HepG2 (cell line): ENCODE data around the gene CSF3R. TPM values are rescaled to one million over a fixed set of nuclear protein-coding genes. Genes with fewer than 3 reads are reported as not detected.
A peak's percentile ranks its signal among the peaks of the same experiment; 100 is the strongest.

Experiments
- BCLAF1 ChIP-seq: fragments of 450-650 bp; IDR thresholded peaks from 2 replicates; pipeline ENCODE4 v1.6.1; 2017; ENCODE audit warnings: mild to moderate bottlenecking
- CCDC6 ChIP-seq: sonication (generic); formaldehyde crosslinking; IDR thresholded peaks from 2 replicates; pipeline ENCODE4 v1.8.1; 2022; ENCODE audit warnings: mild to moderate bottlenecking, missing genetic modification reagents, moderate library complexity
- GATAD2A ChIP-seq: IDR thresholded peaks from 2 replicates; pipeline ENCODE4 v1.6.1; 2016
- HHEX ChIP-seq: IDR thresholded peaks from 2 replicates; pipeline ENCODE4 v1.6.1; 2016; ENCODE audit warnings: control low read depth
- HMG20A ChIP-seq: IDR thresholded peaks from 2 replicates; pipeline ENCODE4 v1.6.1; 2016; ENCODE audit warnings: borderline replicate concordance
- HMG20B ChIP-seq: conservative IDR thresholded peaks from 2 replicates; pipeline ENCODE4 v1.6.1; 2016; ENCODE audit warnings: missing genetic modification reagents, missing compliant biosample characterization
- HNF4G ChIP-seq, 2 experiments: sonication (generic) in 1 of 2; formaldehyde crosslinking in 1 of 2; IDR thresholded peaks; 2 replicates each; pipeline versions ENCODE4 v1.4.0 to v1.6.1; 2011 to 2020; ENCODE audit warnings: borderline replicate concordance in 2 of 2, low read depth in 2 of 2, mild to moderate bottlenecking in 2 of 2, low read length in 1 of 2, missing genetic modification reagents in 1 of 2, moderate library complexity in 1 of 2
- HOXA5 ChIP-seq: sonication (generic); formaldehyde crosslinking; IDR thresholded peaks from 2 replicates; pipeline ENCODE4 v1.4.0; 2020; ENCODE audit warnings: missing genetic modification reagents
- HOXD1 ChIP-seq: sonication (generic); formaldehyde crosslinking; IDR thresholded peaks from 2 replicates; pipeline ENCODE4 v1.5.0; 2020; ENCODE audit warnings: missing genetic modification reagents
- ISL2 ChIP-seq: sonication (generic); formaldehyde crosslinking; IDR thresholded peaks from 2 replicates; pipeline ENCODE4 v1.5.0; 2020; ENCODE audit warnings: missing genetic modification reagents
- KDM3A ChIP-seq: IDR thresholded peaks from 2 replicates; pipeline ENCODE4 v1.6.1; 2018; ENCODE audit warnings: low read depth, missing compliant biosample characterization
- KLF9 ChIP-seq: IDR thresholded peaks from 2 replicates; pipeline ENCODE4 v1.6.1; 2016; ENCODE audit warnings: low read depth
- NCOA1 ChIP-seq: sonication (generic); formaldehyde crosslinking; IDR thresholded peaks from 2 replicates; pipeline ENCODE4 v1.9.0; 2021; ENCODE audit warnings: missing genetic modification reagents
- PHF20 ChIP-seq: sonication (generic); formaldehyde crosslinking; IDR thresholded peaks from 2 replicates; pipeline ENCODE4 v1.5.0; 2020; ENCODE audit warnings: mild to moderate bottlenecking, missing genetic modification reagents
- PHF8 ChIP-seq: sonication (generic); formaldehyde crosslinking; IDR thresholded peaks from 2 replicates; pipeline ENCODE4 v1.5.0; 2020; ENCODE audit warnings: missing genetic modification reagents
- POGZ ChIP-seq: sonication (generic); formaldehyde crosslinking; IDR thresholded peaks from 2 replicates; pipeline ENCODE4 v1.4.0; 2020; ENCODE audit warnings: mild to moderate bottlenecking, missing genetic modification reagents
- SP1 ChIP-seq, 2 experiments: fragments of 450-650 bp in 1 of 2; sonication (generic) in 1 of 2; formaldehyde crosslinking in 1 of 2; IDR thresholded peaks; 2 replicates each; pipeline versions ENCODE4 v1.4.0 to v1.6.1; 2016 to 2020; ENCODE audit warnings: missing genetic modification reagents in 1 of 2
- TCF7L2 ChIP-seq: IDR thresholded peaks from 2 replicates; pipeline ENCODE4 v1.6.1; 2011; ENCODE audit warnings: mild to moderate bottlenecking, low read depth, low read length, moderate library complexity
- TEAD2 ChIP-seq: sonication (generic); formaldehyde crosslinking; IDR thresholded peaks from 2 replicates; pipeline ENCODE4 v1.9.0; 2021; ENCODE audit warnings: missing genetic modification reagents
- TFDP1 ChIP-seq: IDR thresholded peaks from 2 replicates; pipeline ENCODE4 v1.6.1; 2016; ENCODE audit warnings: missing compliant biosample characterization, missing genetic modification reagents, borderline replicate concordance
- ZFP37 ChIP-seq: sonication (generic); formaldehyde crosslinking; IDR thresholded peaks from 2 replicates; pipeline ENCODE4 v1.4.0; 2020; ENCODE audit warnings: missing genetic modification reagents, borderline replicate concordance
- ZNF10 ChIP-seq: sonication (generic); formaldehyde crosslinking; IDR thresholded peaks from 2 replicates; pipeline ENCODE4 v1.4.0; 2020; ENCODE audit warnings: mild to moderate bottlenecking, low read depth, missing genetic modification reagents, borderline replicate concordance
- ZNF558 ChIP-seq: sonication (generic); formaldehyde crosslinking; IDR thresholded peaks from 2 replicates; pipeline ENCODE4 v1.9.0; 2022; ENCODE audit warnings: mild to moderate bottlenecking, missing genetic modification reagents, borderline replicate concordance
- ZNF747 ChIP-seq: sonication (generic); formaldehyde crosslinking; IDR thresholded peaks from 2 replicates; pipeline ENCODE4 v1.8.1; 2023; ENCODE audit warnings: missing genetic modification reagents, mild to moderate bottlenecking, borderline replicate concordance
- ZSCAN20 ChIP-seq: sonication (generic); formaldehyde crosslinking; IDR thresholded peaks from 2 replicates; pipeline ENCODE4 v1.4.0; 2020; ENCODE audit warnings: missing genetic modification reagents, mild to moderate bottlenecking, borderline replicate concordance
- ZSCAN30 ChIP-seq: sonication (generic); formaldehyde crosslinking; IDR thresholded peaks from 2 replicates; pipeline ENCODE4 v1.5.0; 2020; ENCODE audit warnings: mild to moderate bottlenecking, missing genetic modification reagents
- polyA plus RNA-seq, 8 experiments: library from polyadenylated mRNA; depleted of rRNA in 3 of 8; stranded (reverse) in 7 of 8; unstranded in 1 of 8; fragments of >200 nt; fragmentation: Illumina TruSeq in 4 of 8; extraction: Trizol in 4 of 8; gene quantifications; 2 replicates each; pipeline versions ENCODE4 v1.2.1 to v1.2.3, GENCODE V29; 2011 to 2016; ENCODE audit warnings: low read depth in 4 of 8, missing spikeins in 1 of 8, mixed read lengths in 1 of 8; ENCODE audit not compliant: insufficient read depth in 1 of 8
- total RNA-seq, 5 experiments: library from RNA; depleted of rRNA; stranded (reverse); fragments of >200 nt; fragmentation: Illumina TruSeq; extraction: Trizol; gene quantifications; 2 replicates each; pipeline ENCODE4 v1.2.3, GENCODE V29; 2016; ENCODE audit warnings: low read depth in 1 of 5
- TF ChIP-seq, protein P1 (sequence below): sonication (generic); formaldehyde crosslinking; IDR thresholded peaks from 2 replicates; pipeline ENCODE4 v1.4.0; 2020; ENCODE audit warnings: mild to moderate bottlenecking, missing genetic modification reagents

The CSF3R gene
- total and polyA plus RNA-seq, 2 of the 13 experiments (the other 11 are each of a cell fraction or from before 2014, with no cell fraction given): 11.9 to 28.8 TPM

DNA sequence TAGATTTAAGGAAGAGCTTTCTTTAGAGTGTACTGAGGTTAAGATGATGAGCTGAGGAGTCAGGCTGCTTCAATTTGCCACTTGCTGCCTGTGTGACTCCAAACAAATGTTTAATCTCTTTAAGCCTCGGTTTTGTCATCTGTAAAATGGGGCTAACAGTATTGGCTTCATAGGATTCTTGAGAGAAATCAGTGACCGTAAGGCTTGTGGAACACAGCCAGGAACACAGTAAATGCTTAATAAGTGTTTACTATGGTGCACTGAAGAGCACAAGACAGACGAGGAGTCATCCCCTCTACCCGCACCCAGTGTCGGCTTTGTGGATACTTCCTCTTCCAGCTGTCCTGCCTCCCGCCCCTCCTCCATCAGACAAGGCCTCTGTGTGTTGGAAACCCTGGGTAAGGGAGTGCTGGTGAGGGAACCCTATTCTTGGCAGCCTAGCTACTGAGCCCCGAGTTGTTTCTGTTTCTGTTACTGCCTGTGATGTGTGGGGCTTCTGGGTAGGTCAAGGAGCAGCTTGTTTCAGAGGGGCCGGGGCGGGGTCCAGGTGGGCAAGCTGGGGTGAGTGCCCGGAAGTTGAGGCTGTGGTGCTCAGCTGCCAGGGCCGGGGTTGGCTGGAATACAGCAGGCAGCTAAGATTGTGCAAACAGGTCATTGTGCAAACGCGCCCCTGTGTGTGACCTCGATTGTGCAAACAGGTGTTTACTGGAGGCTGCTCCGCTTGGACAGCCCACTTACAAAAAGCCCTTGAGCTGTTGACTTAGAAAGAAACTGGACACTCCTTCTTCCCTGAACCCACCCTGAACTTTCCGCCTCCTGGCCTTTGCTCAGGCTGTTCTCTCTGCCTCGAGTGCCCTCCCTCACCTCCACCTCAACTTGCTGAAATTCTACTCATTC lies 4.0 kb upstream of the CSF3R start (continued):
- TF ChIP-seq BCLAF1 (no peak), HOXD1 (peak; percentile 97), ZFP37 (CRISPR knock-in tag) (peak; percentile 96), SP1 (IDR thresholded peaks at IDR 0.05) (no peak), SP1 (CRISPR knock-in tag; IDR thresholded peaks at IDR 0.05) (peak; percentile 69; the same call in 1 of the 2 replicates), POGZ (CRISPR knock-in tag) (peak; percentile 95), GATAD2A (peak; percentile 99), ZSCAN30 (CRISPR knock-in tag) (no peak), HMG20A (CRISPR knock-in tag) (peak; percentile 93), HNF4G (IDR thresholded peaks at IDR 0.05; ENCODE audit: borderline replicate concordance, low read depth, low read length) (peak; percentile 94), HNF4G (CRISPR knock-in tag; IDR thresholded peaks at IDR 0.05; ENCODE audit: borderline replicate concordance, low read depth) (peak; percentile 64; the same call in 1 of the 2 replicates), TEAD2 (CRISPR knock-in tag) (0 out of 2 replicates have a peak, but pooled peaks have one; percentile 73), ISL2 (CRISPR knock-in tag) (peak; percentile 97), ZNF10 (CRISPR knock-in tag) (no peak), HOXA5 (CRISPR knock-in tag) (peak; percentile 98), ZNF558 (0 out of 2 replicates have a peak, but pooled peaks have one; percentile 77), HHEX (CRISPR knock-in tag) (peak; percentile 55; the same call in 1 of the 2 replicates), TCF7L2 (no peak), NCOA1 (peak; percentile 74; the same call in 1 of the 2 replicates), PHF20 (CRISPR knock-in tag) (peak; percentile 72), HMG20B (CRISPR knock-in tag) (peak; percentile 96), KDM3A (CRISPR knock-in tag) (peak; percentile 93; the same call in 1 of the 2 replicates), PHF8 (CRISPR knock-in tag) (peak; percentile 50; the same call in 1 of the 2 replicates), ZSCAN20 (peak; percentile 96), TFDP1 (CRISPR knock-in tag) (peak; percentile 21; the same call in 1 of the 2 replicates), CCDC6 (peak; percentile 92), KLF9 (no peak), ZNF747 (peak; percentile 93)
- TF ChIP-seq, protein P1, sequence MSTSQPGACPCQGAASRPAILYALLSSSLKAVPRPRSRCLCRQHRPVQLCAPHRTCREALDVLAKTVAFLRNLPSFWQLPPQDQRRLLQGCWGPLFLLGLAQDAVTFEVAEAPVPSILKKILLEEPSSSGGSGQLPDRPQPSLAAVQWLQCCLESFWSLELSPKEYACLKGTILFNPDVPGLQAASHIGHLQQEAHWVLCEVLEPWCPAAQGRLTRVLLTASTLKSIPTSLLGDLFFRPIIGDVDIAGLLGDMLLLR (CRISPR knock-in tag): peak; percentile 83; the same call in 1 of the 2 replicates
